ENCODE results near the gene MLLT10. TPM values are rescaled to one million over a fixed set of nuclear protein-coding genes. Genes with fewer than 3 reads are reported as not detected.

The MLLT10 gene
- total and polyA plus RNA-seq, 8 donors: 39.9 to 55.2 (median 49.2) TPM

GRCh38 chr10:21776883-21777282, 242.9 kb downstream of the MLLT10 start:
- DNase-seq: no peak
- H3K4me3 ChIP-seq: no peak overlapping the region
- H3K36me3 ChIP-seq: peaks cover 0 to 9% of the 10 kb centered on the region in 2 donors
- H3K27me3 ChIP-seq: no peaks in the 10 kb centered on the region
- TF ChIP-seq CTCF (IDR thresholded peaks at IDR 0.05): no peak
- intact Hi-C loops (cut with DNase I): no loop called here
- no peak overlapping the region for H3K27ac ChIP-seq
- H3K4me1 ChIP-seq: no peaks in the 10 kb centered on the region
- H3K9me3 ChIP-seq: no peaks in the 10 kb centered on the region
- ATAC-seq: no peak

GRCh38 chr10:21791276-21791675, 257.2 kb downstream of the MLLT10 start:
- no peaks in the 10 kb centered on the region for H3K27me3 ChIP-seq
- intact Hi-C loops (cut with DNase I): no loop called here
- H3K9me3 ChIP-seq: peaks cover 0 to 6% of the 10 kb centered on the region in 2 donors
- no peaks in the 10 kb centered on the region for H3K4me1 ChIP-seq
- no peak overlapping the region for H3K27ac ChIP-seq
- no peak for DNase-seq
- ATAC-seq: no peak
- TF ChIP-seq CTCF (IDR thresholded peaks at IDR 0.05): no peak
- no peak overlapping the region for H3K4me3 ChIP-seq
- H3K36me3 ChIP-seq: no peaks in the 10 kb centered on the region

Small RNAs within 50 kb of the gene (microRNA-seq; reads per million reads assigned to microRNA genes)
- 0.84 to 1.2 reads per million in 2 donors for gene MIR1915

Other genes with a start within 250 kb of the MLLT10 start
- gene SKIDA1, start 8.6 kb upstream of the MLLT10 start, total RNA-seq: 1 to 10 TPM; 1.2 to 1.9 TPM
- gene SKIDA1, start 8.6 kb upstream of the MLLT10 start, polyA plus RNA-seq (ENCODE audit: insufficient read length in 6 of 6): 1 to 10 TPM; 4.2 to 6.2 (median 5.3) TPM